Measurements from ENCODE around the gene ZDHHC1. TPM values are rescaled to one million over a fixed set of nuclear protein-coding genes. Genes with fewer than 3 reads are reported as not detected.
"Not testable (repeated sequence)": the region's sequence is repeated elsewhere in the genome, so short reads cannot be mapped to it uniquely, and the experiment has no call there.

ZDHHC1 gene
- total and polyA plus RNA-seq, 4 donors = 0.33 to 1.6 (median 1.1) TPM

GRCh38 chr16:67378642-67379041 lies 37.6 kb downstream of the ZDHHC1 start:
- WGBS = 85% methylated on average over 1 of the region's 1 CpG
- TF ChIP-seq YY1 (IDR thresholded peaks at IDR 0.05) (no peak), HNF4A (conservative IDR thresholded peaks at IDR 0.05) (no peak), TAF1 (conservative IDR thresholded peaks at IDR 0.05) (no peak), NR2F2 (IDR thresholded peaks at IDR 0.05) (no peak), EGR1 (IDR thresholded peaks at IDR 0.05; ENCODE audit: low read depth in 2 of 2) (no peak), GABPA (IDR thresholded peaks at IDR 0.05 in 1 of 2, conservative IDR thresholded peaks at IDR 0.05 in 1 of 2) (no peak), FOXA2 (IDR thresholded peaks at IDR 0.05) (no peak), HNF4G (IDR thresholded peaks at IDR 0.05) (no peak)
- TF ChIP-seq, protein P1, sequence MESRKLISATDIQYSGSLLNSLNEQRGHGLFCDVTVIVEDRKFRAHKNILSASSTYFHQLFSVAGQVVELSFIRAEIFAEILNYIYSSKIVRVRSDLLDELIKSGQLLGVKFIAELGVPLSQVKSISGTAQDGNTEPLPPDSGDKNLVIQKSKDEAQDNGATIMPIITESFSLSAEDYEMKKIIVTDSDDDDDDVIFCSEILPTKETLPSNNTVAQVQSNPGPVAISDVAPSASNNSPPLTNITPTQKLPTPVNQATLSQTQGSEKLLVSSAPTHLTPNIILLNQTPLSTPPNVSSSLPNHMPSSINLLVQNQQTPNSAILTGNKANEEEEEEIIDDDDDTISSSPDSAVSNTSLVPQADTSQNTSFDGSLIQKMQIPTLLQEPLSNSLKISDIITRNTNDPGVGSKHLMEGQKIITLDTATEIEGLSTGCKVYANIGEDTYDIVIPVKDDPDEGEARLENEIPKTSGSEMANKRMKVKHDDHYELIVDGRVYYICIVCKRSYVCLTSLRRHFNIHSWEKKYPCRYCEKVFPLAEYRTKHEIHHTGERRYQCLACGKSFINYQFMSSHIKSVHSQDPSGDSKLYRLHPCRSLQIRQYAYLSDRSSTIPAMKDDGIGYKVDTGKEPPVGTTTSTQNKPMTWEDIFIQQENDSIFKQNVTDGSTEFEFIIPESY (IDR thresholded peaks at IDR 0.05) = no peak
- TF ChIP-seq, protein P2, sequence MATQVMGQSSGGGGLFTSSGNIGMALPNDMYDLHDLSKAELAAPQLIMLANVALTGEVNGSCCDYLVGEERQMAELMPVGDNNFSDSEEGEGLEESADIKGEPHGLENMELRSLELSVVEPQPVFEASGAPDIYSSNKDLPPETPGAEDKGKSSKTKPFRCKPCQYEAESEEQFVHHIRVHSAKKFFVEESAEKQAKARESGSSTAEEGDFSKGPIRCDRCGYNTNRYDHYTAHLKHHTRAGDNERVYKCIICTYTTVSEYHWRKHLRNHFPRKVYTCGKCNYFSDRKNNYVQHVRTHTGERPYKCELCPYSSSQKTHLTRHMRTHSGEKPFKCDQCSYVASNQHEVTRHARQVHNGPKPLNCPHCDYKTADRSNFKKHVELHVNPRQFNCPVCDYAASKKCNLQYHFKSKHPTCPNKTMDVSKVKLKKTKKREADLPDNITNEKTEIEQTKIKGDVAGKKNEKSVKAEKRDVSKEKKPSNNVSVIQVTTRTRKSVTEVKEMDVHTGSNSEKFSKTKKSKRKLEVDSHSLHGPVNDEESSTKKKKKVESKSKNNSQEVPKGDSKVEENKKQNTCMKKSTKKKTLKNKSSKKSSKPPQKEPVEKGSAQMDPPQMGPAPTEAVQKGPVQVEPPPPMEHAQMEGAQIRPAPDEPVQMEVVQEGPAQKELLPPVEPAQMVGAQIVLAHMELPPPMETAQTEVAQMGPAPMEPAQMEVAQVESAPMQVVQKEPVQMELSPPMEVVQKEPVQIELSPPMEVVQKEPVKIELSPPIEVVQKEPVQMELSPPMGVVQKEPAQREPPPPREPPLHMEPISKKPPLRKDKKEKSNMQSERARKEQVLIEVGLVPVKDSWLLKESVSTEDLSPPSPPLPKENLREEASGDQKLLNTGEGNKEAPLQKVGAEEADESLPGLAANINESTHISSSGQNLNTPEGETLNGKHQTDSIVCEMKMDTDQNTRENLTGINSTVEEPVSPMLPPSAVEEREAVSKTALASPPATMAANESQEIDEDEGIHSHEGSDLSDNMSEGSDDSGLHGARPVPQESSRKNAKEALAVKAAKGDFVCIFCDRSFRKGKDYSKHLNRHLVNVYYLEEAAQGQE (IDR thresholded peaks at IDR 0.05) = no peak
- no peak for DNase-seq (ENCODE audit: low spot score)
- Histone ChIP-seq H3K4me1 (ENCODE audit: control insufficient read depth in 4 of 4, insufficient read depth in 4 of 4, low read length in 3 of 4) (no peaks in the 10 kb centered on the region), H3K27me3 (ENCODE audit: control insufficient read depth in 4 of 4, insufficient read depth in 4 of 4, low read length in 3 of 4) (no peaks in the 10 kb centered on the region), H3K9ac (ENCODE audit: low read depth in 1 of 2, low read length in 2 of 2) (no peak overlapping the region), H3K9me3 (ENCODE audit: control insufficient read depth in 4 of 4, low read length in 3 of 4) (no peaks in the 10 kb centered on the region), H3K27ac (ENCODE audit: low read depth in 1 of 2, low read length in 2 of 2) (no peak overlapping the region), H3K4me3 (ENCODE audit: low read depth in 1 of 3, low read length in 3 of 3) (no peak overlapping the region), H3K36me3 (ENCODE audit: control insufficient read depth in 4 of 4, insufficient read depth in 3 of 4, low read depth in 1 of 4, low read length in 3 of 4) (no peaks in the 10 kb centered on the region)

GRCh38 chr16:67376012-67376411 lies 40.3 kb downstream of the ZDHHC1 start:
- DNase-seq (ENCODE audit: low spot score); H3K9me3 ChIP-seq (ENCODE audit: control insufficient read depth in 4 of 4, low read length in 3 of 4); H3K27me3 ChIP-seq (ENCODE audit: control insufficient read depth in 4 of 4, insufficient read depth in 4 of 4, low read length in 3 of 4); H3K36me3 ChIP-seq (ENCODE audit: control insufficient read depth in 4 of 4, insufficient read depth in 3 of 4, low read depth in 1 of 4, low read length in 3 of 4); H3K4me3 ChIP-seq (ENCODE audit: low read depth in 1 of 3, low read length in 3 of 3); H3K27ac ChIP-seq (ENCODE audit: low read depth in 1 of 2, low read length in 2 of 2); H3K9ac ChIP-seq (ENCODE audit: low read depth in 1 of 2, low read length in 2 of 2); H3K4me1 ChIP-seq (ENCODE audit: control insufficient read depth in 4 of 4, insufficient read depth in 4 of 4, low read length in 3 of 4): not testable (repeated sequence)
- 90% methylated on average over 11 of the region's 11 CpGs for WGBS

DNA sequence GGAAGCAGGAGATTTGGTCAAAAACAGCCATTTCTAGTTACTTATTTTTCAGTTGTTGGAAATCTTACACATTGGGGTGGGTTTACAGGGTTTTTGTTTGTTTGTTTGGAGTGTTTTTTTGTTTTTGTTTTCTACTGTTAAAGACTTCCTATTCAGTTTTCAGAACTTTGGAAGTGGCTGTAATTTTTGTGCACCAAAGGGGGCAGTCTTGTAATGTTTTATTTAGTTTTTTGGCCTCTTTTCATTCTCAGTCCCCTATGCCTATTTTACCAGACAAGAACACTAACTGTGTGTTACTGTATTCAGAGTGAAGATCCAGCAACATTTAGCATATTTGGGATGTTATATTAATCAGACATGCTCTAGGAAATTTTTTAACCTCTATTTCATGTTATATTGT lies 43.6 kb downstream of the ZDHHC1 start:
- H3K4me1 ChIP-seq (ENCODE audit: control insufficient read depth in 4 of 4, insufficient read depth in 4 of 4, low read length in 3 of 4) = no peaks in the 10 kb centered on the region
- DNase-seq (ENCODE audit: low spot score) = no peak
- no peaks in the 10 kb centered on the region for H3K9me3 ChIP-seq (ENCODE audit: control insufficient read depth in 4 of 4, low read length in 3 of 4)
- no peaks in the 10 kb centered on the region for H3K36me3 ChIP-seq (ENCODE audit: control insufficient read depth in 4 of 4, insufficient read depth in 3 of 4, low read depth in 1 of 4, low read length in 3 of 4)
- no peak overlapping the region for H3K27ac ChIP-seq (ENCODE audit: low read depth in 1 of 2, low read length in 2 of 2)
- no peaks in the 10 kb centered on the region for H3K27me3 ChIP-seq (ENCODE audit: control insufficient read depth in 4 of 4, insufficient read depth in 4 of 4, low read length in 3 of 4)
- no peak overlapping the region for H3K9ac ChIP-seq (ENCODE audit: low read depth in 1 of 2, low read length in 2 of 2)
- no peak overlapping the region for H3K4me3 ChIP-seq (ENCODE audit: low read depth in 1 of 3, low read length in 3 of 3)
- TF ChIP-seq, protein P2 (IDR thresholded peaks at IDR 0.05) = no peak
- peak; percentile 58 to 69 for TF ChIP-seq RAD21 (IDR thresholded peaks at IDR 0.05)
- TF ChIP-seq, protein P1 (IDR thresholded peaks at IDR 0.05) = no peak
- no peak for TF ChIP-seq TAF1 (conservative IDR thresholded peaks at IDR 0.05)
- TF ChIP-seq CTCF (IDR thresholded peaks at IDR 0.05; ENCODE audit: low read depth, low read length, missing input control) = peak; percentile 35
- TF ChIP-seq RXRA (IDR thresholded peaks at IDR 0.05) = no peak
- TF ChIP-seq EGR1 (IDR thresholded peaks at IDR 0.05; ENCODE audit: low read depth in 2 of 2) = no peak
- TF ChIP-seq, protein P3, sequence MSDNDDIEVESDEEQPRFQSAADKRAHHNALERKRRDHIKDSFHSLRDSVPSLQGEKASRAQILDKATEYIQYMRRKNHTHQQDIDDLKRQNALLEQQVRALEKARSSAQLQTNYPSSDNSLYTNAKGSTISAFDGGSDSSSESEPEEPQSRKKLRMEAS (IDR thresholded peaks at IDR 0.05) = no peak
